GM12878 (cell line): ENCODE results near the gene TMED10. TPM values are rescaled to one million over a fixed set of nuclear protein-coding genes. Genes with fewer than 3 reads are reported as not detected.

Experiments used
- ATF3 ChIP-seq: IDR thresholded peaks from 2 replicates; pipeline ENCODE4 v1.6.1; 2011; ENCODE audit warnings: low read depth, mild to moderate bottlenecking, low read length, moderate library complexity, borderline replicate concordance; ENCODE audit errors: extremely low read depth
- BHLHE40 ChIP-seq, 2 experiments: fragments of 450-650 bp in 1 of 2; IDR thresholded peaks; 2 replicates each; pipeline ENCODE4 v1.6.1; 2011 to 2017; ENCODE audit warnings: low read depth in 2 of 2, borderline replicate concordance in 1 of 2, improper control_type of control experiment in 1 of 2, low read length in 1 of 2, mild to moderate bottlenecking in 1 of 2
- CHD1 ChIP-seq: IDR thresholded peaks from 2 replicates; pipeline ENCODE4 v1.6.1; 2012; ENCODE audit warnings: low read depth, low read length, improper control_type of control experiment
- CREM ChIP-seq: IDR thresholded peaks from 2 replicates; pipeline ENCODE4 v1.6.1; 2014; ENCODE audit warnings: antibody characterized with exemption, low read depth
- IKZF2 ChIP-seq, 2 experiments: fragments of 450-650 bp; IDR thresholded peaks; 2 replicates each; pipeline ENCODE4 v1.6.1; 2017; ENCODE audit warnings: mild to moderate bottlenecking in 2 of 2, moderate library complexity in 2 of 2
- JUNB ChIP-seq: IDR thresholded peaks from 2 replicates; pipeline ENCODE4 v1.6.1; 2016; ENCODE audit warnings: antibody characterized with exemption, mild to moderate bottlenecking
- MEF2A ChIP-seq: IDR thresholded peaks from 2 replicates; pipeline ENCODE4 v1.6.1; 2011; ENCODE audit warnings: low read depth, mild to moderate bottlenecking, low read length, moderate library complexity; ENCODE audit not compliant: insufficient read depth
- MTA2 ChIP-seq: fragments of 450-650 bp; IDR thresholded peaks from 2 replicates; pipeline ENCODE4 v1.6.1; 2016; ENCODE audit warnings: low read depth, mild to moderate bottlenecking, moderate library complexity
- MXI1 ChIP-seq: fragments of 150-350 bp; IDR thresholded peaks from 2 replicates; pipeline ENCODE4 v1.6.1; 2011; ENCODE audit warnings: low read depth, mild to moderate bottlenecking, inconsistent platforms, low read length, improper control_type of control experiment
- MYC ChIP-seq: IDR thresholded peaks from 2 replicates; pipeline ENCODE4 v1.6.1; 2011; ENCODE audit warnings: mild to moderate bottlenecking, low read length, moderate library complexity, inconsistent platforms; ENCODE audit not compliant: insufficient read depth, insufficient replicate concordance, insufficient read length, severe bottlenecking
- RAD51 ChIP-seq: fragments of 450-650 bp; IDR thresholded peaks from 2 replicates; pipeline ENCODE4 v1.6.1; 2016; ENCODE audit warnings: moderate library complexity, mild to moderate bottlenecking, inconsistent platforms
- REST ChIP-seq: IDR thresholded peaks from 2 replicates; pipeline ENCODE4 v1.6.1; 2012; ENCODE audit warnings: mild to moderate bottlenecking, low read depth, low read length
- SIN3A ChIP-seq: IDR thresholded peaks from 2 replicates; pipeline ENCODE4 v1.6.1; 2012; ENCODE audit warnings: low read depth, low read length, improper control_type of control experiment
- SMC3 ChIP-seq: IDR thresholded peaks from 2 replicates; pipeline ENCODE4 v1.6.1; 2011; ENCODE audit warnings: low read length, improper control_type of control experiment, borderline replicate concordance
- YBX1 ChIP-seq: fragments of 450-650 bp; IDR thresholded peaks from 2 replicates; pipeline ENCODE4 v1.6.1; 2016; ENCODE audit warnings: antibody characterized with exemption
- polyA plus RNA-seq, 11 experiments: library from polyadenylated mRNA; depleted of rRNA in 4 of 11; unstranded in 6 of 11; stranded (reverse) in 5 of 11; fragments of >200 nt; fragmentation: Nextera tagmentation in 4 of 11; fragmentation: Illumina TruSeq in 1 of 11; extraction: Ambion mirVana in 4 of 11; extraction: Trizol in 1 of 11; gene quantifications; 1 replicate in 1 of 11; 2 replicates in 10 of 11; pipeline versions ENCODE4 v1.2.1 to v1.2.3, GENCODE V29; 2011 to 2016; ENCODE audit warnings: inconsistent platforms in 2 of 11, missing spikeins in 2 of 11, low read depth in 1 of 11
- total RNA-seq, 4 experiments: library from RNA; depleted of rRNA in 3 of 4; stranded (reverse); fragments of >200 nt in 3 of 4; fragmentation: Illumina TruSeq in 1 of 4; extraction: Trizol in 1 of 4; gene quantifications; 2 replicates each; pipeline versions ENCODE4 v1.2.1 to v1.2.3, GENCODE V29; 2013 to 2021
- TF ChIP-seq, protein P1 (sequence below): fragments of 450-650 bp; IDR thresholded peaks from 2 replicates; pipeline ENCODE4 v1.6.1; 2016; ENCODE audit warnings: mild to moderate bottlenecking
- TF ChIP-seq, protein P2 (sequence below): IDR thresholded peaks from 2 replicates; pipeline ENCODE4 v1.6.1; 2012; ENCODE audit warnings: low read depth, low read length, improper control_type of control experiment
- TF ChIP-seq, protein P3 (sequence below): fragments of 450-650 bp; IDR thresholded peaks from 2 replicates; pipeline ENCODE4 v1.6.1; 2016; ENCODE audit warnings: mild to moderate bottlenecking, moderate library complexity, borderline replicate concordance

The TMED10 gene
- total and polyA plus RNA-seq, 10 of the 15 experiments (the other 5 are each of a cell fraction or from before 2014, with no cell fraction given), result 99.8 to 270 (median 180) TPM

GRCh38 chr14:75188520-75189268, 12.3 kb upstream of the TMED10 start (continued):
- TF ChIP-seq MYC (no peak), IKZF2 (IDR thresholded peaks at IDR 0.05) (peak; percentile 71 to 74), ATF3 (no peak), RAD51 (peak; percentile 32; the same call in 1 of the 2 replicates), CHD1 (no peak), REST (no peak), JUNB (0 out of 2 replicates have a peak, but pooled peaks have one; percentile 6), MEF2A (peak; percentile 85), SIN3A (no peak), YBX1 (no peak), BHLHE40 (IDR thresholded peaks at IDR 0.05; ENCODE audit: borderline replicate concordance in 1 of 2, low read depth in 2 of 2, low read length in 1 of 2) (peak; percentile 77 to 78), MTA2 (peak; percentile 63; the same call in 1 of the 2 replicates), CREM (no peak), MXI1 (0 out of 2 replicates have a peak, but pooled peaks have one; percentile 18), SMC3 (peak; percentile 16; the same call in 1 of the 2 replicates)
- TF ChIP-seq, protein P1, sequence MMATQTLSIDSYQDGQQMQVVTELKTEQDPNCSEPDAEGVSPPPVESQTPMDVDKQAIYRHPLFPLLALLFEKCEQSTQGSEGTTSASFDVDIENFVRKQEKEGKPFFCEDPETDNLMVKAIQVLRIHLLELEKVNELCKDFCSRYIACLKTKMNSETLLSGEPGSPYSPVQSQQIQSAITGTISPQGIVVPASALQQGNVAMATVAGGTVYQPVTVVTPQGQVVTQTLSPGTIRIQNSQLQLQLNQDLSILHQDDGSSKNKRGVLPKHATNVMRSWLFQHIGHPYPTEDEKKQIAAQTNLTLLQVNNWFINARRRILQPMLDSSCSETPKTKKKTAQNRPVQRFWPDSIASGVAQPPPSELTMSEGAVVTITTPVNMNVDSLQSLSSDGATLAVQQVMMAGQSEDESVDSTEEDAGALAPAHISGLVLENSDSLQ, result 0 out of 2 replicates have a peak, but pooled peaks have one; percentile 20
- TF ChIP-seq, protein P2, sequence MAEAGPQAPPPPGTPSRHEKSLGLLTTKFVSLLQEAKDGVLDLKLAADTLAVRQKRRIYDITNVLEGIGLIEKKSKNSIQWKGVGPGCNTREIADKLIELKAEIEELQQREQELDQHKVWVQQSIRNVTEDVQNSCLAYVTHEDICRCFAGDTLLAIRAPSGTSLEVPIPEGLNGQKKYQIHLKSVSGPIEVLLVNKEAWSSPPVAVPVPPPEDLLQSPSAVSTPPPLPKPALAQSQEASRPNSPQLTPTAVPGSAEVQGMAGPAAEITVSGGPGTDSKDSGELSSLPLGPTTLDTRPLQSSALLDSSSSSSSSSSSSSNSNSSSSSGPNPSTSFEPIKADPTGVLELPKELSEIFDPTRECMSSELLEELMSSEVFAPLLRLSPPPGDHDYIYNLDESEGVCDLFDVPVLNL, result no peak
- TF ChIP-seq, protein P3, sequence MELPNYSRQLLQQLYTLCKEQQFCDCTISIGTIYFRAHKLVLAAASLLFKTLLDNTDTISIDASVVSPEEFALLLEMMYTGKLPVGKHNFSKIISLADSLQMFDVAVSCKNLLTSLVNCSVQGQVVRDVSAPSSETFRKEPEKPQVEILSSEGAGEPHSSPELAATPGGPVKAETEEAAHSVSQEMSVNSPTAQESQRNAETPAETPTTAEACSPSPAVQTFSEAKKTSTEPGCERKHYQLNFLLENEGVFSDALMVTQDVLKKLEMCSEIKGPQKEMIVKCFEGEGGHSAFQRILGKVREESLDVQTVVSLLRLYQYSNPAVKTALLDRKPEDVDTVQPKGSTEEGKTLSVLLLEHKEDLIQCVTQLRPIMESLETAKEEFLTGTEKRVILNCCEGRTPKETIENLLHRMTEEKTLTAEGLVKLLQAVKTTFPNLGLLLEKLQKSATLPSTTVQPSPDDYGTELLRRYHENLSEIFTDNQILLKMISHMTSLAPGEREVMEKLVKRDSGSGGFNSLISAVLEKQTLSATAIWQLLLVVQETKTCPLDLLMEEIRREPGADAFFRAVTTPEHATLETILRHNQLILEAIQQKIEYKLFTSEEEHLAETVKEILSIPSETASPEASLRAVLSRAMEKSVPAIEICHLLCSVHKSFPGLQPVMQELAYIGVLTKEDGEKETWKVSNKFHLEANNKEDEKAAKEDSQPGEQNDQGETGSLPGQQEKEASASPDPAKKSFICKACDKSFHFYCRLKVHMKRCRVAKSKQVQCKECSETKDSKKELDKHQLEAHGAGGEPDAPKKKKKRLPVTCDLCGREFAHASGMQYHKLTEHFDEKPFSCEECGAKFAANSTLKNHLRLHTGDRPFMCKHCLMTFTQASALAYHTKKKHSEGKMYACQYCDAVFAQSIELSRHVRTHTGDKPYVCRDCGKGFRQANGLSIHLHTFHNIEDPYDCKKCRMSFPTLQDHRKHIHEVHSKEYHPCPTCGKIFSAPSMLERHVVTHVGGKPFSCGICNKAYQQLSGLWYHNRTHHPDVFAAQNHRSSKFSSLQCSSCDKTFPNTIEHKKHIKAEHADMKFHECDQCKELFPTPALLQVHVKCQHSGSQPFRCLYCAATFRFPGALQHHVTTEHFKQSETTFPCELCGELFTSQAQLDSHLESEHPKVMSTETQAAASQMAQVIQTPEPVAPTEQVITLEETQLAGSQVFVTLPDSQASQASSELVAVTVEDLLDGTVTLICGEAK, result no peak
- TF ChIP-seq, all 136 proteins: peak for 25
